Fibroblast of peridontal ligament (primary cell): ENCODE results near the gene AGBL4.

ENCODE experiments used
- DNase-seq: peaks from one replicate; pipeline ENCODE4 v3.0.0-alpha.2; 2010; ENCODE audit errors: extremely low read depth

AGBL4 gene

DNA sequence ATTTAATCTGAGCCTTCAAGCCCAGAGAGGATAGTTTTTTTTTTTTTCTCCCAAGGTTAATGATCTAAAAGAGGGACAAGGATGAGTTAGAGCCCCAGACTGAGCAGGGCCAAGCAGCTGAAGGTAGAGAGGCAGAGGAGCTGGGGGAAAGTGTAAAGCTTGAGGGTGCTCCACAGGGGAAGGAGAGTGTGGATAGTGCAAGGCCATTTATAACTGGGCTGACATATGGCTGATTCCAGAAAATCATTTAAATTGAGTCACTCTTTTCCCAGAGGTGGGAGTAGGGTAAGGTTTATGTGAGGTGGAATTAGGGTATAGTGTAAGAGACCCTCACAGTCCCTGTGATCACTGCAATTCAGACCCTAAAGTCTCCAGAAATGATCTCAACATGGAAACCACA is 1302.8 kb downstream of the AGBL4 start:
- no peak for DNase-seq

GRCh38 chr1:48718705-48719104 is 1305.0 kb downstream of the AGBL4 start:
- DNase-seq: no peak

GRCh38 chr1:48718116-48718630 is 1305.6 kb downstream of the AGBL4 start:
- no peak for DNase-seq

DNA sequence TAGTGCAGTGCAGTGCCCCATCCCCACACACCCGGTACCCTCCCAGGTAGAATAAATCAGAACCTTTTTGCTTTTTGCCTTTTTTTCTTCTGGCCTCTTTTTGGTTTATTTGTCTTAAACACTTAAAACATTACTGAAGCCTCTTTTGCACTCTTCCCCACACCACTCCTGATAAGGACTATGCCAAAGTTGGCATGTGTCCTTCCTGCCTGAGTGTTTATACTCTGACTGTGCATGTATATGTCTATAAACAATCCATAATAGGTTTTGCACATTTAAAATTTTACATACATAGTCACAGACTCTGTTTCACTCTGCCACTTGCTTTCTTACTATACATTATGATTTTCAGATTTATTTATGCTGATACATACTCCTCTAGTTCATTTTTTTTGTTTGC is 1306.7 kb downstream of the AGBL4 start:
- no peak for DNase-seq

GRCh38 chr1:48715921-48716320 is 1307.8 kb downstream of the AGBL4 start:
- DNase-seq: no peak

- DNase-seq: no peak
Measured at GRCh38 chr1:48710915-48711314, 1312.8 kb downstream of the AGBL4 start.

- DNase-seq: no peak
Measured at GRCh38 chr1:48710318-48710717, 1313.4 kb downstream of the AGBL4 start.

DNA sequence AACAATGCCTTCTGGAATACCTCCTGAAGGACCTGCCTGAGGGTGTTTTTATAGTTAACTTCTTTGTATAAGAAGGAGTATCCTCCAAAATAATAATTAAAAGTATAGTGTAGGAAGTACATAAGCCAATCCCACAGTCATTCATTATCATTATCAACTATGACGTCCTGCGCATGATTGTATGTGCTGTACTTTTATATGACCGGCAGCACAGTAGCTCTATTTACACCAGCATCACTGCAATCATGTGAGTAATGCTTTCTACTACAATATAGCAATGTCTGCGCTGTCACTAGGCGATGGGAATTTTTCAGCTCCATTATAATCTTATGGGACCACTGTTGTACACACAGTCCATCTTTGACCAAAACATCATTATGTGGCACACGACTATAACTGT is 1319.0 kb downstream of the AGBL4 start:
- DNase-seq: no peak

- DNase-seq: no peak
Measured at GRCh38 chr1:48701445-48701844, 1322.3 kb downstream of the AGBL4 start.

DNA sequence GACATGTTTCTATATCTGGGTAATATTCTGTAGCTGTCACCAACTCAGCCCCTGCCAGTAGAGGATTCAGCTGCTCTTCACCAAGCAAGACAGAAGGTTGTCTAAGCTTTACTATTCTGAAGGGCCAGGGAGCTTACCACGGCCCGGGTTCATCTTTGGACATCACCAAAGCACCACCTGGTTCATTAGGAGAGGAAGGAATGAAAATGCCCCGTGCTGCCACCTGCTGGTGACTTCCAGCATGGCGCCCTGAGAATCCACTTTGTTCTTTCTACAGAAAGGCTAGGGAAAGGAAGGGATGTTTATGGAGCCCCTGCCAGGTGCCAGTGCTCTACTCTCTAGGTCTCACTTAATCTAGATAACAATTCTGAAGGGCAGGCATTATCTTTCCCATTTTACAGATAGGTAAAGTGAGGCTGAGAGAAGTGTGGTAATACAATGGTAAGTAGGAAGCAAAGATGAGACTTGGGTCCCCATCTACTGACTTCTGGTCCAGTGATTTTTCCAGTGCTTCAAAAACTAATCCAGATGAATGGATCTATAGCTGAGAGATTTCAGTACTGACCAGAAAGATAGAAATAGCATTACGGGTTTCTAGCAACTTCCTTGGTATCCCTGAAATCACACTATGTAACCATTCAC is 1326.6 kb downstream of the AGBL4 start:
- DNase-seq: peak; percentile 19

- DNase-seq: no peak
Measured at GRCh38 chr1:48695161-48695560, 1328.6 kb downstream of the AGBL4 start.

- DNase-seq: no peak
Measured at GRCh38 chr1:48693674-48694320, 1330.0 kb downstream of the AGBL4 start.

GRCh38 chr1:48693180-48693579 is 1330.6 kb downstream of the AGBL4 start:
- no peak for DNase-seq

DNA sequence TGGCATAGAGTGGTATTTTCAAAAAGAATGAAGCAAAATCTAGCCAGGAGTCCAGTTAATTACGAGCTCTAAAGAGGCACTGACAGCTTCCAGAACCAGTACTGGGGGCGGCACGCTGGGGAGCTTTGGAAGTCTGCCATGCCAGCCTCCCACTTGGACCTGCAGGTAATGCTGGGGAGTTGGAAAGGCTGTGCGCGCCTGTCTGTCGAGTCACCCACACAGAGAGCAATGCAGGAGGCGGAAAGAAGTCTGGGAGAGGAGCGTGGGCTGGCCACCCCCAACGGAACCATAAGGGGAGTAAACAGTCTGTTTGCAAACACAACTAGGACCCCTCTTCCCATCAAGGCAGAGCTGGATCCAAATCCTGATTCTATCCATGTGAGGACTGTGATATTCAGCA is 1331.5 kb downstream of the AGBL4 start:
- DNase-seq: no peak

DNA sequence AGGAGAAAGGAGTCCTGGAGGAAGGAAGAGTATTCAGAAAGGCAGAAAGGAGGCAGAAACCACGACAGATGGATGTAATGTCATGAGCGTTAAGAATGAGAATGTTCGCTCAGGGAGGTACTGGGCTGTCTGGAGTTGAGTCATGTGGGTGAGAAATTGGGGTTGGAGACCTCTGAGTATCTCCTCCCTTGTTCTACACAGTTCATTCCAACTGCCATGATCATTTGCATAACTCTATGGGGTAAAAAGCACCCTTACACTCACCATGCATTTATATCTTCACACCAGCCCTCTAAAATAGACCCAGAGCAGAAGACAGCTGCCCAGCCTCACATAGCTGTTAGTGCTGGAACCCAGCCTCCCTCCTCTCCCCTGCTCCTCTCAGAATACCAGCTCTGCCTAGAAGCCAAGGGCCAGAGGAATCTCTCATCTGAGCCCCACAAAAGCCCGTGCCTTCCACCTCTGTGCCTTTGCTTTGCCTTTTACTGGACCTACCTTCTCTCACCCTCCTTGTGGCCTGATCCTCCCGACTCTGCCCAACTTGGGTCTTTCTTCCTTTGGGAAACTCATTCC is 1332.2 kb downstream of the AGBL4 start:
- DNase-seq: no peak

DNA sequence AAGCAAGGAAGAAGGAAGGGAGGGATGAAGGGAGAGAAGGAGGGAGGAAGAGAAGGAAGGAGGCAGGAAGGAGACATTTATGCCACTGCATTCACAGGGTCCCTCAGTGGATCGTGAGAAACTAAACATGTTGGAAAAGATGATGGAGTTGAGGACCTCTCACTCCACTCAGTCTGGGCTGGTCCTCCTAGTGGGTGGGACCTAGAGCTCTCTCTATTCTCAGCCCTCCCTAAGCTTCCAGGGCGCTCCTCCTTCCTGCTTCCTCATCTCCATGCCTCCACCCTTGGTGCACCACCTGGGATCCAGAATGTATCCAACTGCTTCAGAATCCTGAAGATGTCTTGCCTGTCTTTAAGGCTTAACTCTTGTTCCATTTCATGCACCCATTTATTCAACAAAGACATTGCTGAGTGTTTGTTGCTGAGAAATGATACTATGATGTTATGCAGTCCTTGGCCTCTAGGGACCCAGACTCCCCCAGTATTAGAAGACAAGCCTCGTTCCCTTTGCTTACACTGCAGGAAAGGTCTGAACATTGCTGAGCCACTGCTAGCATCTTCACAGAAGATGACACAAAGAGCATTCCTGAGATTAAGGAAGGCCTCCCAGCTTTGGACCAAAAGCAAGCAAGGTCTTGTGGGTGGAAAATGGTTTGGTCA is 1335.5 kb downstream of the AGBL4 start:
- no peak for DNase-seq

GRCh38 chr1:48687282-48688045 is 1336.3 kb downstream of the AGBL4 start:
- no peak for DNase-seq

- no peak for DNase-seq
Measured at GRCh38 chr1:48686159-48686558, 1337.6 kb downstream of the AGBL4 start.

- DNase-seq: no peak
Measured at GRCh38 chr1:48684381-48684780, 1339.4 kb downstream of the AGBL4 start.

DNA sequence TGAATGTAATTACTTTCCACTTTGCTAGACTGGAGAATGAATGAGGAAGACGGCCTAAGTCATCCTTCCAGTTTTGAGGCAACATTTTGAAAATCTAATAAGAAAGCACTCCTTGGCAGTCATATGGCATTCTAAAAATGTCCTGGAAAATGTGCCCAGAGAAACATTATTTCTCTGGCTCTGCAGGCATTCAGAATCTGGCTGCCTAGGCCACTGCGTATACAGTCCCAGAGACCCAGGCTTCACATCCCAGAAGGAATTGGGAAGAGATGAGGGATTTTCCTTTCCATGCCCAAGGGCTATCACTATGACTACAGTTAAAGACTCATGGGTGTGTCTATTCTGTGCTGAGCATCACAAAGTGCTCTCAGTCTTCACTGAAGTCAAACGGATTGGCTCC is 1339.9 kb downstream of the AGBL4 start:
- DNase-seq: no peak

- DNase-seq: no peak
Measured at GRCh38 chr1:48681476-48682305, 1342.1 kb downstream of the AGBL4 start.
